SH-SY5Y (cell line): ENCODE data around the gene DIAPH3.

Experiments
- GATA2 ChIP-seq: IDR thresholded peaks from 2 replicates; pipeline ENCODE4 v1.6.1; 2011; ENCODE audit warnings: mild to moderate bottlenecking, low read depth, low read length
- GATA3 ChIP-seq: IDR thresholded peaks from 2 replicates; pipeline ENCODE4 v1.6.1; 2011; ENCODE audit warnings: low read depth, mild to moderate bottlenecking, low read length, moderate library complexity

DNA sequence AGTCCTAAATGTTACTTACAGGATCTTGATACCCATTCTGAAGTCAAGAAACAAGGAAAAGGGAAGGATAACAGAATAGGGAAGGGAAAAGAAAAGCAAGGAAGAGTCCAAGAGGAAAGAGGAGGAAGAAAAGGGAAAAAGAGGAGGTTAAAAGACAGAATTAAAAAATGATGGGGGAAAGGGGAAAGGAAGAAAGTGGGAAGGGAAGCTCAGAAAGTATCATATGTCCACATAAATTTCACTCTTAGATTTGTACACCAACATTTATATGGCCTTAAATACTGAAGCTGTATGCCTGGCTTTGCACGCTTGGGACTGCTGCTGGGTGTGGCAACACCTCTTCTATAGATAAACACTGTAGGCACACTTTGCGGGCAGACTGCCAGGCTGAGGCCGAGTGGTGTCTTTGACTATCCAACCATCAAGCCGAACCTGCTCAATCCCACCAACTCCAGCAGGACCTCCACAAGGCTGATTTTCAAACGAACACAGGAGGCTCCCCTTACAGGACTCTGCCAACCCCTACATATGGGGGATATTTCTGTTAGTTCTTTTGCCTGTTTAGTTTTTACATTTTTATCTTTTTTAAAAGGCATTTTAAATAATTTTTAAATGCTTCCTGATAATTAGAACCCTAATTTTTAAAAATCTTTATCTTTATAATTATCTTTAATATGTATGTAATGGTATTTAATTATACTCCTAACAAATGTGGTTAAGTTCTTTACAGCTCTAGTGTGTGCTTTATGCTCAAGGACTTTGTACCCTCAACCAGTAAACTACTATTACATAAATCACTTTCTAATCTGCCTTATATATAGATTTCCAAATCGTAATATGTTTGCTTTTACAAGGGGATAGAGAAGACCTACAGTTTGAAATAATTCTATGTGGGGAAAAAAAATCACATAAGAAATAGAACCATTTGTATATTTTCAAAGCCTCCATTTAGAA lies 154.2 kb downstream of the DIAPH3 start:
- TF ChIP-seq GATA3 (no peak), GATA2 (no peak)
